ENCODE results near the gene CALU. TPM values are rescaled to one million over a fixed set of nuclear protein-coding genes. Genes with fewer than 3 reads are reported as not detected.
A peak's percentile ranks its signal among the peaks of the same experiment; 100 is the strongest.

The CALU gene
- total and polyA plus RNA-seq, 8 donors = 10.1 to 270 (median 47.7) TPM

- Histone ChIP-seq H3K9me3 (no peaks in the 10 kb centered on the region), H3K27me3 (no peaks in the 10 kb centered on the region), H3K36me3 (peaks cover 0 to 5% (median 0%) of the 10 kb centered on the region in 4 donors), H3K4me1 (peaks cover 0 to 11% (median 9%) of the 10 kb centered on the region in 4 donors), H3K4me3 (no peak overlapping the region), H3K27ac (no peak overlapping the region)
- no peak for TF ChIP-seq POLR2AphosphoS5 (IDR thresholded peaks at IDR 0.05)
- no peak for TF ChIP-seq EP300 (IDR thresholded peaks at IDR 0.05)
- TF ChIP-seq CTCF (IDR thresholded peaks at IDR 0.05) = no peak
- TF ChIP-seq POLR2A (IDR thresholded peaks at IDR 0.05) = no peak
- peak; percentile 71 to 78 for DNase-seq
- intact Hi-C loops (cut with DNase I; ENCODE audit: low total_unique reads) = no loop called here
- WGBS, 5 donors = 31 to 46% (median 35%) methylated on average over 11 of the region's 11 CpGs
Measured at GRCh38 chr7:128812514-128813168, 73.5 kb downstream of the CALU start.

- no peak for DNase-seq
- Histone ChIP-seq H3K27me3 (no peaks in the 10 kb centered on the region), H3K36me3 (no peaks in the 10 kb centered on the region), H3K9me3 (no peaks in the 10 kb centered on the region), H3K4me1 (peaks cover 0 to 11% (median 9%) of the 10 kb centered on the region in 4 donors), H3K4me3 (no peak overlapping the region), H3K27ac (no peak overlapping the region)
- WGBS, 5 donors = 75 to 83% (median 79%) methylated on average over 5 to 6 of the region's 6 CpGs
- intact Hi-C loops (cut with DNase I; ENCODE audit: low total_unique reads) = no loop called here
- no peak for TF ChIP-seq POLR2AphosphoS5 (IDR thresholded peaks at IDR 0.05)
- no peak for TF ChIP-seq POLR2A (IDR thresholded peaks at IDR 0.05)
- TF ChIP-seq EP300 (IDR thresholded peaks at IDR 0.05) = no peak
- TF ChIP-seq CTCF (IDR thresholded peaks at IDR 0.05) = no peak
Measured at GRCh38 chr7:128814499-128814898, 75.3 kb downstream of the CALU start.

GRCh38 chr7:128815289-128815942 is 76.3 kb downstream of the CALU start:
- Histone ChIP-seq H3K27me3 (no peaks in the 10 kb centered on the region), H3K4me1 (peaks cover 0 to 11% (median 9%) of the 10 kb centered on the region in 4 donors), H3K36me3 (no peaks in the 10 kb centered on the region), H3K27ac (no peak overlapping the region), H3K9me3 (no peaks in the 10 kb centered on the region), H3K4me3 (no peak overlapping the region)
- 77 to 88% (median 87%) methylated on average over 7 of the region's 7 CpGs for WGBS, 5 donors
- DNase-seq = no peak
- intact Hi-C loops (cut with DNase I; ENCODE audit: low total_unique reads) = no loop called here
- TF ChIP-seq EP300 (IDR thresholded peaks at IDR 0.05) (no peak), CTCF (IDR thresholded peaks at IDR 0.05) (no peak), POLR2A (IDR thresholded peaks at IDR 0.05) (no peak), POLR2AphosphoS5 (IDR thresholded peaks at IDR 0.05) (no peak)

- H3K27ac ChIP-seq = no peak overlapping the region
- H3K9me3 ChIP-seq = no peaks in the 10 kb centered on the region
- no peaks in the 10 kb centered on the region for H3K27me3 ChIP-seq
- 79 to 93% (median 88%) methylated on average over 3 of the region's 3 CpGs for WGBS, 5 donors
- no peak overlapping the region for H3K4me3 ChIP-seq
- TF ChIP-seq EP300 (IDR thresholded peaks at IDR 0.05) (no peak), POLR2AphosphoS5 (IDR thresholded peaks at IDR 0.05) (no peak), CTCF (IDR thresholded peaks at IDR 0.05) (no peak), POLR2A (IDR thresholded peaks at IDR 0.05) (no peak)
- H3K36me3 ChIP-seq = no peaks in the 10 kb centered on the region
- intact Hi-C loops (cut with DNase I; ENCODE audit: low total_unique reads) = no loop called here
- no peak for DNase-seq
- H3K4me1 ChIP-seq = no peaks in the 10 kb centered on the region
Measured at GRCh38 chr7:128818694-128819093, 79.5 kb downstream of the CALU start.

Small RNA genes lying within 50 kb of the gene (small RNA-seq; reads per million reads assigned to genes)
- gene RN7SL81P (0 reads per million in 4 donors), gene RNA5SP242 (51.8 to 293 (median 82.9) reads per million in 4 donors), gene RNA5SP243 (0.08 to 0.49 (median 0.18) reads per million in 4 donors)

Other genes with a start within 250 kb of the CALU start
- gene GARIN1A, start 67.1 kb upstream of the CALU start, total RNA-seq = 1 to 10 TPM in 3 of 5 donors, under 1 TPM in 1, not detected in 1; 0.72 to 1.8 (median 1.1) TPM
- 1 to 10 TPM in 1 of 3 donors, under 1 TPM in 2; 0.50 to 1.4 (median 0.61) TPM for gene GARIN1A, start 67.1 kb upstream of the CALU start, polyA plus RNA-seq
- gene OPN1SW, start 36.4 kb downstream of the CALU start, total RNA-seq = not detected
- not detected for gene OPN1SW, start 36.4 kb downstream of the CALU start, polyA plus RNA-seq
- 10 to 100 TPM in 2 of 5 donors, 1 to 10 TPM in 3; 4.6 to 36.8 (median 9.2) TPM for gene CCDC136, start 52.6 kb downstream of the CALU start, total RNA-seq
- gene CCDC136, start 52.6 kb downstream of the CALU start, polyA plus RNA-seq = 1 to 10 TPM; 2.3 to 3.1 (median 2.7) TPM
- 100 to 1,000 TPM in 3 of 5 donors, 10 to 100 TPM in 2; 30.9 to 184 (median 105) TPM for gene FLNC, start 91.0 kb downstream of the CALU start, total RNA-seq
- gene FLNC, start 91.0 kb downstream of the CALU start, polyA plus RNA-seq = 10 to 100 TPM in 1 of 3 donors, 1 to 10 TPM in 2; 1.9 to 13.6 (median 5.3) TPM
- 10 to 100 TPM in 4 of 5 donors, 1 to 10 TPM in 1; 2.0 to 86.2 (median 47.5) TPM for gene ATP6V1F, start 123.5 kb downstream of the CALU start, total RNA-seq
- 100 to 1,000 TPM; 246 to 282 (median 264) TPM for gene ATP6V1F, start 123.5 kb downstream of the CALU start, polyA plus RNA-seq
- gene KCP, start 171.3 kb downstream of the CALU start, total RNA-seq = 1 to 10 TPM in 1 of 5 donors, under 1 TPM in 1, not detected in 3; 0.73 to 2.3 TPM
- 1 to 10 TPM in 1 of 3 donors, not detected in 2; 1.6 TPM for gene KCP, start 171.3 kb downstream of the CALU start, polyA plus RNA-seq
- 10 to 100 TPM in 1 of 5 donors, 1 to 10 TPM in 4; 2.2 to 13.8 (median 5.8) TPM for gene IRF5, start 198.6 kb downstream of the CALU start, total RNA-seq
- 1 to 10 TPM; 3.2 to 7.3 (median 3.4) TPM for gene IRF5, start 198.6 kb downstream of the CALU start, polyA plus RNA-seq

All from stomach (tissue), 9 donors.